Neutrophil (primary cell): ENCODE results near the gene MXD1.

Source experiments
- H3K27ac ChIP-seq: fragments of 200-600 bp; sonication (generic); 2 replicates; pipeline ENCODE4 v1.5.1; 2016; ENCODE audit warnings: mild to moderate bottlenecking, moderate library complexity
- H3K27me3 ChIP-seq: fragments of 200-600 bp; sonication (generic); 2 replicates; pipeline ENCODE4 v1.6.0; 2016; ENCODE audit warnings: mild to moderate bottlenecking
- H3K36me3 ChIP-seq: fragments of 200-600 bp; sonication (generic); 2 replicates; pipeline ENCODE4 v1.5.1; 2017
- H3K4me1 ChIP-seq, 2 experiments: fragments of 200-600 bp in 1 of 2; sonication (generic) in 1 of 2; 1 replicate in 1 of 2; 2 replicates in 1 of 2; pipeline versions ENCODE4 v1.5.1 to v1.6.1; 2013 to 2016; ENCODE audit warnings: low read depth in 1 of 2, low read length in 1 of 2, mild to moderate bottlenecking in 1 of 2, moderate library complexity in 1 of 2; ENCODE audit not compliant: control insufficient read depth in 1 of 2, insufficient read depth in 1 of 2
- H3K4me3 ChIP-seq, 2 experiments: fragments of 200-600 bp in 1 of 2; sonication (generic) in 1 of 2; 1 replicate in 1 of 2; 2 replicates in 1 of 2; pipeline ENCODE4 v1.5.1; 2013 to 2016; ENCODE audit warnings: low read depth in 1 of 2, low read length in 1 of 2, mild to moderate bottlenecking in 1 of 2, moderate library complexity in 1 of 2
- H3K9me3 ChIP-seq: fragments of 200-600 bp; sonication (generic); 2 replicates; pipeline ENCODE4 v1.5.1; 2016
- CTCF ChIP-seq: fragments of 200-600 bp; sonication (generic); IDR thresholded peaks from 2 replicates; pipeline ENCODE4 v1.5.1; 2016; ENCODE audit warnings: antibody characterized with exemption

Gene MXD1

DNA sequence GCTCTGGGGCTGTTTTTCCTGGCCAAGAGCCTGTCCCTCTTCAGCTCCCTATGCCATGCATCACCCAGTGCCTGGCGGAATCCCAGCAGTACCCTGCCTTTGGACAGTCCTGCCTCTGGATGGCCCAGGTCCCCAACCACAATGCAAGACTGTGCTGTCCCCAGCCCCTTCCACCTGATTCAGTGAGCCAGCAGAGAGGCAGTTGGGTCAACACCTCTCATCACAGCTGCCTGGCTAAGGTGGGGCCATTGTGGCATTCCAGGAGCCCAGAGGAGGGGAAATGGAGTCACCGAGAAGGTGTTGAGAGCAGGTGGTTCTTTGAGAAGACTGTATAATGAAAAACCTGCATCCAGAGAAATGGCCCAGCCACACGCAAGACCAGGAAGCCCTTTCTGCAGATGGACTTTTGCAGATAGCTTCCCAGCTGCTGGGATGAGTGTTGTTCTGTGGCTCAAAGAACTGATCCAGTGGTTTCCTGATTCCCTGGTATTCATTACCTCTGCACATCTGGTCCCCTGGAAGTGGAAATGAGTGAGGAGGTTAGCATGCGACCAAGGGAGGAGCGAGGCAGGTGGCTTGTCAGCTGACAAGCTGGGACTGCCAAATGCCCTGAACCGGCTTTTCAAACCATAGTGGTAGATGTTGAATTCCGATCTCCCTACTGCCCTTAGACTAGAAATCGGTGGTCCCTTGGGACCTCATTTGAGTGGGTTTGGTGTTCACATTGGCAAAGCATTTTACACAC is 48.2 kb downstream of the MXD1 start:
- TF ChIP-seq CTCF = no peak
- Histone ChIP-seq H3K4me1 (peaks cover 28 to 36% of the 10 kb centered on the region in 2 experiments), H3K27ac (peak overlapping the region; percentile 67), H3K27me3 (no peaks in the 10 kb centered on the region), H3K9me3 (no peaks in the 10 kb centered on the region), H3K36me3 (no peaks in the 10 kb centered on the region), H3K4me3 (no peak overlapping the region)

- TF ChIP-seq CTCF = no peak
- Histone ChIP-seq H3K4me1 (peaks cover 27 to 33% of the 10 kb centered on the region in 2 experiments), H3K9me3 (no peaks in the 10 kb centered on the region), H3K36me3 (no peaks in the 10 kb centered on the region), H3K4me3 (no peak overlapping the region), H3K27me3 (no peaks in the 10 kb centered on the region), H3K27ac (peak overlapping the region; percentile 56)
These were observed 49.5 kb downstream of the MXD1 start for GRCh38 chr2:69964353-69964841.

GRCh38 chr2:69965756-69966445 is 51.0 kb downstream of the MXD1 start:
- Histone ChIP-seq H3K27ac (peak overlapping the region; percentile 5), H3K36me3 (no peaks in the 10 kb centered on the region), H3K4me1 (peaks cover 22 to 24% of the 10 kb centered on the region in 2 experiments), H3K27me3 (no peaks in the 10 kb centered on the region), H3K4me3 (no peak overlapping the region), H3K9me3 (no peaks in the 10 kb centered on the region)
- TF ChIP-seq CTCF = no peak

GRCh38 chr2:69966496-69966895 is 51.6 kb downstream of the MXD1 start:
- no peak for TF ChIP-seq CTCF
- H3K4me3 ChIP-seq = no peak overlapping the region
- no peaks in the 10 kb centered on the region for H3K36me3 ChIP-seq
- peak overlapping the region; percentile 5 for H3K27ac ChIP-seq
- no peaks in the 10 kb centered on the region for H3K27me3 ChIP-seq
- H3K9me3 ChIP-seq = no peaks in the 10 kb centered on the region
- H3K4me1 ChIP-seq = peaks cover 16 to 18% of the 10 kb centered on the region in 2 experiments

DNA sequence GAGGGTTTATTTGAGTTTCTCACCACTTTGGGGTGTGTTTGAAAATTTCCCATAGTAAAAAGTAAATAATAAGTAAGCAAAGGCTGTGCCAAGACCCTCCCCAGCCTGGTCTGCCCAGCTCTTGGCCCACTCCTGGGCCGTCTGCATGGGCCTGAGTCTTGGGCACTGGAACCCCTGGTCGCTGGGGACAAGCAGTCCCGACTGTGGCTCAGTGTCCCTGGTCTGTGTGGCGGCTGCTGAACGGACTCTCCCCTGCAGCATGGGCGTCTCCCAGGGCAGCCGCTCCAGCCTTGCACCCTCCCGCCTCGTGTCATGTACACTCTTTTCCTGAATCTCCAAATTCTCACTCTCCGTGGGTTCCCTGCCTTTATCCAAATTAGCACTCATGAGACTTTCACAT is 53.7 kb downstream of the MXD1 start:
- no peaks in the 10 kb centered on the region for H3K27me3 ChIP-seq
- no peaks in the 10 kb centered on the region for H3K36me3 ChIP-seq
- H3K4me1 ChIP-seq = peaks cover 12 to 13% of the 10 kb centered on the region in 2 experiments
- no peaks in the 10 kb centered on the region for H3K9me3 ChIP-seq
- TF ChIP-seq CTCF = no peak
- H3K4me3 ChIP-seq = no peak overlapping the region
- H3K27ac ChIP-seq = peak overlapping the region; percentile 26
